ENCODE measurements around the gene KRT72. TPM values are rescaled to one million over a fixed set of nuclear protein-coding genes. Genes with fewer than 3 reads are reported as not detected.

Gene KRT72
- total RNA-seq, 1 donor from 2014 or later: 0.27 TPM

DNA sequence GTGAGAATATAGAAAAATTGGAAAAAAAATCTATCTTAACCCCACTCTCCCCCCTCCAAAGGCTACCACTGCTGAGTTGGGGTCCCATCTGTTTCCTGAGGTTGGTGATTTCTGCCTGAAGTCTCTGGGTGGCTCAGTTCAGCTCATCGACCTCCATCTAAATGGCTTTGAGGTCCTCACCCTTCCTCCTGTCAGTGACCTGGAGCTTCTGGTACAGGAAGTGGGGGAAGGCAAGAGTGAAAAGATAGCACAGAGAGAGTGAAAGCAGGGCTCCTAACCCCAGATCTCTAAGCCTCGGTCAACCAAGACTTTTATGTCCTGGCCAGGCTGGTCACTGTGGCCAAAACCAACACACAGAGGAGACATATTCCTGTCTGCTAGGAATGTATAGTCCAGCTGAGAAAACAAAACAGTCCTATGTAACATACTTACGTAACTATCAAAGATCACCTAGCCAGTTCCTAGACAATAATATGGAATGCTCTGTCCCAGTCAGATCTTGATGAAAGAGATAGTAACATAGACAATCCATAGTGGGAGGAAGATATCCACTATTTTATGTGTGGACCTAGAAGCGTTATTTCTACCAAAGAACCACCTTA, 29.4 kb upstream of the KRT72 start:
- intact Hi-C loops (cut with micrococcal nuclease): no loop called here

DNA sequence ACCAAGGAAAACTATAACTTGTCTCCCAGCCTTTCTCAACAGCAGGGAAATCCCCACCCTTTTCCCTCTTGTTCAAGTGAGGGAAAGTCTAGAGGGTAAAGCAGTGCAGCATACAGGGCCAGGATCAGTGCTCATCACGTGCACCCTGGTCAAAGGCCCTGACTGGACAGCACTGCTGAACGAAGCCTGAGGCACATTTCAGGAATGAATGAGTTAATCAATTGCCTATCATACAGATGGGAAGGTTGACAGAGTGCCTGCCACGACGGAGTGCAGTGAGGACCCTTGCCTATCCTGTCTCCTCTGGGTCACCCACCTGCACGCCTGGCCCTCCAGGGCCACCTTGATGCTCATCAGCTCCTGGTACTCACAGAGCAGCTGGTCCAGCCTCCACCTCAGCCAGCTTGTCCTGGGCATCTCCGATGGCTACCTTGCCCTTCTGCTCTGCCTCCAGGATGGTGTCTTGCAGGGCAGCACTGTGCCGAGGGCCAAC, 28.8 kb upstream of the KRT72 start:
- intact Hi-C loops (cut with micrococcal nuclease): no loop called here

DNA sequence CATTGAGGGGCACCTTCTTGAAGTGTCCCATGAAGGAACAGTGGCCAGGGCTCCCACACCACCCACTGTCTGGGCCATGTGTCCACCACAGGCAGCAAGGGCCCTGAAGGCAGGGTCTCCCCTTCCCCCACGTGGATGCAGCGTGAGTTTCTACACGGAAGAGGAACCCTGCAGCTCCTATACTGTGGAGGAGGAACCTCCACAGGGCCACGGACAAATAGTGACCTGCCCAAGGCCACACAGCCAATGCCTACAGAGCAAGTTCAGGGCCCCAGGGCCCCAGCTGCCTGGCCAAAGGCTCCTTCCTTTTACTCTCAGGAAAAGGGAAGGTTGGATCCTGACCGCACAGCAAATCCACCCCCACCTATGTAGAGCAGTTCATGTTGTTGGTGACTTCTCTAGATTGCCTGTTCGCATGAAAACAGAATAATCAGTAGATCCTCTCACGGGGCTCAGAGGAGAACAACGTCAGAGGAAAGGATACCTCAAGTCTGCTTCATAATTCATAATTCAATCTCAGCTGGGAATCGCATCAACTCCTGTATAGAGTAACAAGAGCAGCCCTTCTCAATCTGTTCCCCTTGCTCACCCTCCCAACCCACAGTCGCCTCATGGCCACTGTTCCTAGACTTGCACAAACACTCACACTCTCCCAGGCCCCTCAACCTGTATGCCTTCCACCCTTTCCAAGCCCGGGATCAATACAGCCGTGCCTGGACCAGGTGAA, 28.2 kb upstream of the KRT72 start:
- intact Hi-C loops (cut with micrococcal nuclease): no loop called here

DNA sequence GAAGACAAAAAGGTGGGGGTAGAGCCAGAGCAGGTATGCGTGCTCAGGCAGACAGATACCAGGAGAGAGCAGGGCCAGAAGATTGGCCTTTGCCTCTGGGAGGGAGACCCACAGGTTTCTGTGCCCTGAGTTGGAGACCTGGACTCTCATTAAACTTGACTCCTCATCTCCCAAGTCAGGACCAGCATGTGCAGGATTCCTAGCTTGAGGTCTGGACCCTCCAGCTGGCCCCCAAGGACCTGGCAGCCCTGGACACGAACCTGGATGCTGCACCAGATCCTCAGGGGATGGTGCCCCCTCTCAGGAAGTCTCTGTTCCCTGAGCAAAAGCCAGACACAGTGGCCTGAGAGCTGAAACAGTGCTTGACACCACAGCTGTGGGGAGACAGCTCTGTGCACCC, 27.6 kb upstream of the KRT72 start:
- intact Hi-C loops (cut with micrococcal nuclease): no loop called here

DNA sequence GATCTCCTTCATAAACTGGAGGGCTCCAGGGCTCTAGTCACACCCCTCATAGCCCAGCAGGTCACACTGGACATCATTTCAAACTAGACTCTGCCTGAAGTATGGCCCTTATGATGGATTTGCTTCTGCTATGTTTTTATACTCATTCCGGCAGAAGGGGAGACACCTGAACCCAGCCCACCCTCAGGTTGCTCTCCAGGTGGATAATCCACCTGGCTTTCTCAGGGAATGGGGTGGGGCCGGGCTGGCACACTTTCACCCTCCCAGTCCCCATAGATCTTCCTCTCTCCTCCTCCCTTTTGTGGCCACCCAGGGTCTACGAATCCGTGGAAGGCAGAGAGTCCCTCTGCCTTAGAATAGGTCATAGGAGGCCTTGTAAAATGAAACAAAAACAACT, 26.8 kb upstream of the KRT72 start:
- intact Hi-C loops (cut with micrococcal nuclease): no loop called here

DNA sequence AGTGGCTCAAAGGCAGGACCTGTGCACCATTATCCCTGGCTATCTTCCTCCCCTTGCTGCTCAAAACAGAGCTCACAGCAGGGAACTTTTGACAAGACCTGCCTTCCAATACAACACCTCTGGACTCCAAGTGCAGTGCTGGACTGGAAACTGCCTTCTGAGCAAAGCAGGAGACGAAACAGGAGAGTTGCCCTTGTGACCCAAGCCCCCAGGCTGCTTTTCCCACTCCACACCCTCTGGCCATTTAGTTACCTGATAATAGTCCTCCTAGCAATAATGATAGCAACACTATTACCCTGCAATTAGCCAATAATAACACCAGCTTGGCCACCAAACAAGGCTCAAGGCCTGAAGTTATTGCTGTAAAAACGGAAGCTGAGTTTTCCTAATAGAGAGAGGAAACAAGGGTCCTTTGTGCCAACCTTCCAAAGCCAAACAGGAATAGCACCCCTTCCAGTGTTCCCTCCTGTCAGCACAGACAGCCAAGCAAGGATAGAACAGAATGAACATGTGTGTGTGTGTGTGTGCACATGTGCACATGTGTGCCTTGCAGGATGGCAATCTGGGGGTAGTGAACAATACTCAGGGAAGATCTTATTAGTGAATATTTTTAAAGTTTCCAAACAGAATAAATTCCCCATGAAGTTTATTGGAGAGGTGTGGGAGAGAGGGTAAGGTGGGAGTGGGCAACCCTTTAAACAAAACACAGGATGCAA, 26.3 kb upstream of the KRT72 start:
- intact Hi-C loops (cut with micrococcal nuclease): no loop called here

DNA sequence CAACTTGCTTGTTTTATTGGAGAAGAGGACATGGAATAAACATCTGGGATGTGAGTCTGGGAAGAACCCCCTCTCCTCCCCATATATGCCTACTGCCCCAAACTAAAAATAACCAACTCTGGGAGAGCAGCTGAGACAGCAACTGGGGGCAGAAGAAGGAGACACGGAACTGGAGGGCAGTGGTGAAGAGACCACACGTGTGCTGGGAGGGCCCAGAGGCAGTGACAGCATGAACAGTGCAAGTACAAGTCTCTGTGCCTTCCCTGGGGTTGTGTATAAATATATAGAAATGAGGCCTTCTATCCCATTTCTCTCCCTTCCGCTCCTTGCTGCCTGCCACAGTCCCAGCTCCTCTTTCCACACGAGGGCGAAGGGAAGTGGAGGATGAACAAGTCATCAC, 21.1 kb upstream of the KRT72 start:
- intact Hi-C loops (cut with micrococcal nuclease): no loop called here

DNA sequence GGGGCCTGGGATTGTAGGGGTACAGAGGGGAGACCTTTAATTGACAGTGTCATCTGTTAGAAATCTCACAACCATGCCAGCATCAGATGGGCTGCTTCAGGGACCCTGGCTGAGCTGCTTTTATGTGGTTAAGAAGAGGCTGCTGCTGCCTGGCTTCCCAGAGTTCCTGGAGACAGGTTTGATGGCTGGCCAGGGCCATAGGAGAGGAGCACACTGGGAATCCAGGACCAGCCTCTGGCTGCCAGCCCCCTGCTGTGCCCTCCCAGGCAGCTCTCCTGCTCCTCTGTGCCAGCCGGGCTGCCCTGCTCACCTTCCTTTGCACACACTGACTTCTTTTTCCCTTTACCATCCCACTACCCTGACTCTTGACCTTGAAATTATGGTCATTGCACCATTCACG, 17.6 kb upstream of the KRT72 start:
- intact Hi-C loops (cut with micrococcal nuclease): no loop called here

DNA sequence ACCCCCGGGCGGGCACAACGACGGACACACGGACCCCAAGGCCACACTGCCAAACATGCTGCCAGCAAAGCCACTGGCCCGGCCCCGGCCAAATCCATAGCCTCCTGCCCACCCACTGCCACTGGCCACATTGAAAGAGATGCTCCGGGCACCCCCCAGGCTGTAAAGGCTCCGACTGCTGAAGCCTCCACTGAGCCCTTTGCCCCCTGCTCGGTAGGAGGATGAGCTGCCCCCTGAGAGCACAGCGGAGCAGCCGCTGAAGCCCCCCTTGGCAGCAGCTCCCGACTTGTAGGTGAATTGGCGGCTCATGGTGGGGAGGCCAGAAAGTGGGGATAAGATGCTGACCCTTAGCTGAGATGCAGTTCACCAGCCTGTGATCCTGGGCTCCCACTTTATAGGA, 17.0 kb upstream of the KRT72 start, which contains the start of gene KRT73:
Gene KRT73 (minus strand): TSS at position 344 of the 400 bp plus-strand sequence. CDS start 35 bp downstream, at position 309.
- intact Hi-C loops (cut with micrococcal nuclease): no loop called here

DNA sequence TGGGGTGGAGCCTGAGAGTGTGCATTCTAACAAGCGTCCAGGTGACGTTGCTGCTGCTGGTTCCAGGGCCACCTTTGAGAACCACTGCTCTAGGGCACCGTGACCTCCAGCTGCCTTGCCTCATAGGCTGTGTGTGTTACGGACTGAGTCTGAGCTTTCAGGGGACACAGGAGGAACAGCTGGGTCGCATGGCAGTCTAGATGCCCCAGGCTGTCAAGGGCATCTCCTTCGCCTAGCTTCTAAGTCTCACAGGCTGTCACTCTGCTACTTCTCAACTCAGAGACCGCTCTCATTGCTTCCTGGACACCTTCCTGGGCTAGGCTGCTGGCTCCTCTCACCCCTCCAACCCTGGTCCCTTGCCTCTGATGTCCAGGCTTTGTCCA, 16.1 kb upstream of the KRT72 start:
- intact Hi-C loops (cut with micrococcal nuclease): no loop called here

DNA sequence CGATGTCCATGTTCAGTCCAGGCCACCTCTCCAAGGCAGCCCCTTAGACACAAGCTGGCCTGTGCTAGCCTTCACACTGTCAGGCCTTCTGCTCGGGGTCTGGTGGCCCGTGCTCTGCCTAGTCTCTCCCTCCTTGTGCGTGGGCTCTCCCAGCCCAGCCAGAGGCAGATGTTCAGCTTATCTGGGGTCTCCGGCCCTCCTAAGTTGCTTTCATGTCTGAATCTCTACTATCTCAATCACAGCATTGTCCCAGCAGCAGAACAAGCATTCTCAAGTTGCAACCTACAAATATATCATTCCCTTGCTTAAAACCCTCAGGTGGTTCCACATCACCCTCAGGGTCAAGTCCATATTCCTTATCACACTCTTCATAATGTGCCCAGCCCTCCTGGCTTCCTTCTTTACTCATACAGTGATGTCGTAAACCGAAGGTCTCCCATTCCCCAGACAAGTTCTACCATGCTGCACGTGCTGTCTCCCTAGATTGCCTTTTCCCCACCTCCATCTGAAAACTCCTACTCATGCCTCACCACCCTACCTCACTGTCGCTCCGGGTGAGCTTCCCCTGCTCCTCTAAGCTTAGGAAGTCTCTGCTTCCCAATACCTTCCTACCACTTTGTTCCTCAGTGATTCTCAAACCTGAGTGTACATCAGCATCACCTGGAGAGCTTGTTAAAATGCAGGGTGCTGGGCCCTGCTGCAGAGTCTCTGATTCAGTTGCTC, 15.6 kb upstream of the KRT72 start:
- intact Hi-C loops (cut with micrococcal nuclease): no loop called here

DNA sequence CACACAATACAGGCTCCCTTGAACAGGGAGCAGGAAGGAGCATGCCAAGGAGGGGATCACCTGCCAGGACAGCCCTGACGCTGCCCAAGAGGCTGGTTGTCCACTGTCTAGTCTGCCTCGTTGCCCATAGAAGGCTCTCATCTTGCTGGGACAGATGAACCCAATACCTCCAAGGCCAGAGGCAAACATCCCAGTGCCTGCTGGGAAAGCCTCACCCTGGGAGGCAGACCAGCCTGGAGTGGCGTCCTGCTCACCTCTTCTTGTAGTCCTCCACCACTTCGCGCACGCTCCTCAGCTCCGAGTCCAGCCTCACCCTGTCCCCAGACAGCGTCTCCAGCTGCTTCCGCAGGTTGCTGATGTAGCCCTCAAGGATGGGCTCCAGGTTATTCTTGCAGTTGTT, 14.6 kb upstream of the KRT72 start:
- intact Hi-C loops (cut with micrococcal nuclease): no loop called here

DNA sequence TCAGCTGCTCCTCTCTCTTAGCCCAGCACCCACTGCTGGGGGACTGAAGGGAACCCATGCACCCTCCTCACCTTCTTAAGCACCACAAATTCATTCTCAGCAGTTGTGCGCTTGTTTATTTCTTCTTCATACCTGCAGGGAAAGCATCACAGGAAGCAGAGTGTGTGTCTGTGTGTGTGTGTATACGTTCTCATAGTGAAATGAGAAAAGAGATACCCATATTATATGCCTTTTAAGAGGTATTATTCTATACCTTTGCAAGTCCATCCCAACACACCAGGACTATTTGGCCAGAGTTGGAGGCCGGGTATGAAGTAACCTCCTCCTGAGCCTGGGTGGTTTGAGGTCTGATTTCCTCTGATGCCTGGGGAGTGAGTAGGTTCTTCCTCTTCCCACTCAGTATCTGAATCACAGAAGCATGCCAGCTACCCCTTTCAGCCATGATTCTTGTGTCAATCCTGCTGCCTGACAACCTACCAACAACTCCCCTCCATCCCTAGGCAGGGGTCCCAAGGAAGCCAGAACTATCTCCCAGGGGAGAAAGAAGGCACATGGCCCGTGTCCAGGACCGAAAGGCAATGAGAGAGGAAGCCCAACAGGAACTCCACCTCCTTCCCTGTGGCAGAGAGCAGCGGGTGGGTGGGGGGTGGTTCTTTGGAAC, 14.1 kb upstream of the KRT72 start:
- intact Hi-C loops (cut with micrococcal nuclease): no loop called here

DNA sequence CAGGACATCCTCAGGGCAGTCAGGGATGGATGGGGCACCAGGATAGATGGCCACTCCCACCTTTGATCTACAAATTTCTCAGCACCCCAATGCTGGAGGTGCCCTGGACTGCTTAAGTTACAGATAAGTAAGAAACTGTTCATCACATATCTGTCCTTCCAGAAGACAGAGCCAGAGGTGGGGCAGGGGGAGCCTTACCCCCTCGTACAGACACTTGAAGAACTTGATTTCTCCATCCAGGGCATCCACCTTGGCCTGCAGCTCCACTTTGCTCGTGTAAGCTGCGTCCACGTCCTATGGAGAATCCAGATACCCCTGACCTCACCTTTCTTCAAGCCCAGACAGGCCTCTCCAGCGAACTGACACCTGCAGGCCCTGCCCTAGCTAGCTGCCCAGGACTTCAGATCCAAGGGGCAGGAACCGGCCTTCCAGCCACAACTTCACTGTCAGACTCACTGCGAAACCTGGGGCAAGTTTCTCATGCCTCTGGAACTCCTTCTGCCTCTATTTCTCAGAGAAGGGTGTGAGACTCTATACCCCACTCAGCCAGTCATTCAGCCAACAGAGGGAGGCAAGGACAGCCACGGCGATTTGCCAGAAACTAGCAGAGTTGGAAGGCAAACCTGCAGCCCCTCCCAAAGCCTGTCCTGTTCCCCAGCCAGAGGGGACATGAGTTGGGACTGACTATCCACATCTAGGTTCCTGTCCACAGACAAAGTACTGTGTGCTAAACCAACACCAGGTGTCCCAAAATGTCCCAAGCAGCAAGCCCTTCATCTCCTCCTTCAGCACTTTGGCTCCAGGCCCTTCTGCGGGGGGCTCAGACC, 13.3 kb upstream of the KRT72 start:
- intact Hi-C loops (cut with micrococcal nuclease): no loop called here

DNA sequence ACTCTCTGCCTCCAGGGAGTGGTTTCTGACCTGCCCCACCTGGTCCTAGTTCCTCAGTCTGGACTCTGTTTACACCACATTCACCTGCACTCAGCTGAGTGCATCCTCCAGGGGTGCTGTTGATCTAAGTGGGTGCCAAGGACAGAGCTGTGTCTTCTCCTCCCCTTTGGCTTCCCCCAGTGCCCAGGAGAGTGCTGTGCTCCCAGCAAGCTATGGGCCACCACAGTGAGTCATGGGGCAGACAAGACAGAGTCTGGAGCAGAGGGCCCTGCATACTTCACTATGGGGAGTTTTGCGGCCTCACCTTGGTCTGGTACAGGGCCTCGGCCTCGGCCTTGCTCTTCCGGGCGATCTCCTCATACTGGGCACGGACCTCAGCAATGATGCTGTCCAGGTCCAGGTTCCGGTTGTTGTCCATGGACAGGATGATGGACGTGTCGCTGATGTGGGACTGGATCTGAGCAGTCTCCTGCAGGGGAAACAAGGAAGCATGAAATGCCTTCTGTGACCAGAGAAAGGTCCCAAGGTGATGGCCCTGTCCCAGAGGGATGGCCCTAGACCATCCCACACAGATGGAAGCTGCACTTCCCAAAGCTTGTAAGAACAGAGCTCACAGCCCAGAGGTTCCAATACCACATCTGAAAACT, 12.2 kb upstream of the KRT72 start:
- intact Hi-C loops (cut with micrococcal nuclease): no loop called here

DNA sequence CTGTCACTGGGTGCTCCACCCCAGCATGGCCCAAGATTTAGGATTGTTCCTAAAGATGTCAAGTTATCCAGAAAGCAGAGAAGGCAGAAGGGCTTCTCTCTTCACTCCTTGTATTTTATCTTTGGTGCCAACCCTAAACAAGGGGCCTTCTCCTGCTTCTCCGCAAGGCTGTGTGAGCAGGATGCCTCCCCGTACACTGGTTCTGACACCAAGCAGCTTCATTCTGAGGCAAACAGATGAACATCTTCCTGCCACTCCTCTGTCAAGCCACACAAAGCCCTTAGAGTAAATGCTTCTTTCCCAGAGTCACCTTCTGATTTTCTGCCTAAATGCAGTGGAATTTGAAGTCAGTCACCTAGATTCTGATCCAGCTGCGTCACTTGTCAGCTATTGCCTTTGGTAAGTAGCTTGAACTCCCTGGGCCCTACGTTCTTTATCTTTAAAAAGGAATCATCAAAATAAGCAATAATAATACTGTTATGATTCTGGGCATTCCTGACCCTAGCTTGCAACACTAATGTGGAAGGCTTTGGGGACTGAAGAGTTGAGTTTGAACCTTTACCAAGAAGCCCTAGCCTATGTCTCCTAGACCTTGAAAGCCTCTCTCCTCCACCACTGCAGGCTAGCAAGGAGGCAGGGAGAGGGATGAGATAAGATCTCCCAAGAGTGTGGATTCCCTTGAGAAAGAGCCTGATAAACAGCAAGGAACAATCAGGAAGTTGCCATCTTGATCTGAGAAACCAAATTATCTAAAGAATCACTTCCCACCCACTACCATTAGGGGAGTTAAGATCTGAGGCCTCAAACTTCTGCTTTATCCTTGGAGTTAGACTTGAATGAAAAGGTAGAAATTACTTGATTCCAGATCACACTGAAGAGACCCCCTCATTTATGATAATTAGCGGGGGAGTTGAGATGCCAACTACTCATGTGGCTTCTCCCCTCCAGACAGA, 11.4 kb upstream of the KRT72 start:
- intact Hi-C loops (cut with micrococcal nuclease): no loop called here

DNA sequence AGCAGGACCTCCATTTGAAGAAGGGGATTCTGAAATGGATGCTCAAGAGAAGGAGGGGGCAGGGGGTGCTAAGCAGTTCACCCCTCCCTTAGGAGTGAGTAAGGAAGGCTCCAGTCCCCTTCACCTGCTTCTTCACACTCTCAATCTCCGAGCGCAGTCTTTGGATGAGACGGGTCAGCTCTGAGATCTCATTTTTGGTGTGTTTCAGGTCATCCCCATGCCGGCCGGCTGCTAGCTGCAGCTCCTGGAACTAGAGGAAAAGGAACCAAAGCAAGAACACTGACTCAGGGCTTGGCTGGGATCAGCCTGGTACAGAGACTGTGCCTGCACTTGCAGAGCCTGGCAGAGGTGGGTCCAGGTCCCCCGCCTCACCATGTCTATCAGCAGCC, 9.8 kb upstream of the KRT72 start:
- intact Hi-C loops (cut with micrococcal nuclease): no loop called here

DNA sequence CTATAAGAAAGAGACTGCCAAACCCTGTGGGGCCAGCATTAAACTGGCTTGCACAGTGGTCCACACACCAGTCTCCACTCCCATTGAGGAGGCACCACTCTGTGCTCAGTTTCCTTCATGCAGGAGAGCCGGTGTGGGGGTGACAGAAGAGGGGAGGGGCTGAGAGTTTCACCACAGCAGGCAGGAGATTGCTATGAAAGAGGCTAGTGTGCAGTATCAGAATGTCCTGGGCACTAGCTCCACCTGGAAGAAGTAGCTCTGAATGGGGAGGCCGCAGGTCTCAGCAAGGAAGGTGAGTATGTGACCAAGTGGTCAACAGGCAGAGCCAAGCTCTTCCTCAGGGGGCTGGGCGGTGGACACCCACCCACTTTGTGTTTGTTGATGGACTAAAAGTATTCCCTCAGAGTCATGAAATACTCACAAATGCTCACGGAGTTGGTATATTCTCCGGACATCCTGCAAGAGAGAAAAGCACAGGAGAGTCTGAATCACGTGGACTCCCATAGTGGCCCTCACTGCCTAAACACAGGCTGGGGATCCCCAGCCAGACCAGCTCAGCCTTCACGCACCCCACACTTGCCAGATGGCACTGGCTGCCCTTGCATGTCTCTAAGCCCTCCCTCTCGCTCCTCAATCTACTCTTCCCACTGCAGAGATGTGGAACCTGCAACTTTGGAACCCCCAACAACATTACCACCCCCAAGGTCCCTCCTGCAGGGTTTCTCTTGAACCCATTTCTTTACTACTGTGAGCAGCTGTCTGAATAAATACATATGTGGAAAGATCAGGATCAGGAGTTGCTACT, 7.8 kb upstream of the KRT72 start:
- intact Hi-C loops (cut with micrococcal nuclease): no loop called here
